HG03097 (cell line): Measurements from ENCODE around the gene GFOD1.
"Not testable (repeated sequence)": the region's sequence is repeated elsewhere in the genome, so short reads cannot be mapped to it uniquely, and the experiment has no call there.

ENCODE experiments used
- ATAC-seq: cut with Tn5 transposase; IDR thresholded peaks from one replicate; pipeline ENCODE4 v1.9.1; 2021; ENCODE audit not compliant: unreplicated experiment, low FRiP score

Gene GFOD1

DNA sequence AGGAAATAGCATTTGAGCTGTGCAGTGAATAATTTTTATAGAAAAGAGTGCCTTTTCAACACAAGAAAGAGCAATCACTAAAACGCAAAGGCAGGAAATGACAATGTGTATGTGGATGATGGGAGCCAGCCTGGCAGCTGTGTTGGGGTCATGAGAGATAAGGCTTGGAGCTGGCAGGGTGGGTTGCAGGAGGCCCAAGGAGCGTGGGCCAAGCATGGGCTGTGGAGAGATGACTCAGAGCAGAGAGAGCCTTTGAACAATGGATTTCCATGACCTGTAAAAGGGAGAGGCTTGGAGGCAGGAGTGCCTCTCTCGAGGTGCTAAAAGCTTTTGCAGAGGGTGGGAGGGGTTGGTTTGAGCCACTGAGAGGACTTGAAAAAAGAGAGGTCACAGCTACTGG is 152.4 kb downstream of the GFOD1 start:
- ATAC-seq, result no peak

DNA sequence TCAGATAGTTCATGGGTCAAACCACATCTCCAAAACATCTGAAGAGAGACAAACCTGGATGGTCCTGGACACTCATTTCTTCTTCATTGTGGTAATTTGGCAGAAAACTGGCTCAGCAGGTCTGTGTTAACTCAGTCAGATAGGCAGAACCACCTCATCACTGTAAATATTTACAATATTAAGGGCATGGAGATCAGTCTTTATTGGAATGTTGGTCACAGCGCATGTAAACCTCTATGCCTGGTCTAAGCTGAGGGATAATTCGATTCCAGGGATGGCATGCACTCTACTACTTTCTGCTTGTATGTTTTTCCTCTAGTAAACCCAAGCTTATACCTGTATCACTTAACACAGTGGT is 155.1 kb downstream of the GFOD1 start:
- ATAC-seq, result no peak

GRCh38 chr6:13331516-13332348 is 155.7 kb downstream of the GFOD1 start:
- ATAC-seq, result no peak

DNA sequence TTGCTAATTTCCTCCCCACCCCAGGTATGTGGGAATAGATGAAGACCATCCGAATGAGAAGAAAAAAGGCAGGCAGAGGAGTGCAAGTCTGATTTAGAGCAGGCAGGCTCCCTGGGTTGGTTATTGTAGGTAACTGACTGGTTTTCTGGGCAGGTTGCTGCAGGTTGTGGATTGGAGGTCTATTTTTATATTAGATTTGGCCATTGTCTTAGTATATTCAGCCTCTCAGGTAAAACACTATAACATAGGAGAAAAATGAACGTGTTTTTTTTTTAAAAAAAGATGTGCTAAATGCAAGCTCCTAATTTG is 158.6 kb downstream of the GFOD1 start:
- ATAC-seq, result no peak

DNA sequence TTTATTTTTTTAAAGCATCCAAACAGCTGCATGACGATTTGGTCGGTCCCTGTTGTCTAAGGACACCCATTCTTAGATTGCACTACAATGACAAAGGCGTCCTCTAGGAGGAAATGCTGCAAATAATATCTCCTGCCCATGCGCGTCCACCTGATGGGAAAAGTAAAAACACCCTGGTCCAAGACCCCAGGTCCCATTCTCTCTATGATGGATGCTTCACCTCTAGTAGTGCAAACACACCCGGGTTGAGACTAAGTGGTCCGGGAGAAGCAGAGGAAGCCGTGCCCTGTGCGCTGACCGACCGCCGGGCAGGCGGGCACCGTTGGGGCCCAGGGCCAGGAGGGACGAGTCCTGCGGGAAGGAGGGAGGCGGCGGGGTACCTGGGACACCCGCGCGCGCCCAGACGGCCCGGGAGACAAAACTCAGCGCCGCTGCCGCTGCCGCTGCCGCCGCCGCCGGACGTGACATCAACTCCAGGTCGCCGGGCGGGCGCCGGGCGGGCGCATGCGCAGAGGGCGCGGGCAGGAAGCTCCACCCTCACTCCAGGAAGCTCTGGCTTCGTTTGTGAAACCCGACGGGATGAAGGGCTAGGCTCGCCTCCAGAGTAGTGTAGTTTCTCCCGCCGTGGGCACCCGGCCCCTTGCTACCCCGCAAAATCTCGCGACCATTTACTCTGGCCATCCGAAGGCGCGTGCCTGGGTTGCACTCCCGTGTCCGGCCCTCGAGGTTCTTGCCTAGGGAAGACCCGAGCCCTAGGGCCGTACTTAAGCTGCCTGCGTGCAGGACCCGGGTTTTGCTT is 159.1 kb downstream of the GFOD1 start, which contains the start of gene TBC1D7:
TSS of gene TBC1D7 (minus strand) at position 462 of the 799 bp plus-strand sequence. CDS start 1,639 bp downstream, outside the sequence.
- ATAC-seq, result peak; percentile 82

- peak; percentile 11 for ATAC-seq
Measured at GRCh38 chr6:13327691-13328075, 159.7 kb downstream of the GFOD1 start.

DNA sequence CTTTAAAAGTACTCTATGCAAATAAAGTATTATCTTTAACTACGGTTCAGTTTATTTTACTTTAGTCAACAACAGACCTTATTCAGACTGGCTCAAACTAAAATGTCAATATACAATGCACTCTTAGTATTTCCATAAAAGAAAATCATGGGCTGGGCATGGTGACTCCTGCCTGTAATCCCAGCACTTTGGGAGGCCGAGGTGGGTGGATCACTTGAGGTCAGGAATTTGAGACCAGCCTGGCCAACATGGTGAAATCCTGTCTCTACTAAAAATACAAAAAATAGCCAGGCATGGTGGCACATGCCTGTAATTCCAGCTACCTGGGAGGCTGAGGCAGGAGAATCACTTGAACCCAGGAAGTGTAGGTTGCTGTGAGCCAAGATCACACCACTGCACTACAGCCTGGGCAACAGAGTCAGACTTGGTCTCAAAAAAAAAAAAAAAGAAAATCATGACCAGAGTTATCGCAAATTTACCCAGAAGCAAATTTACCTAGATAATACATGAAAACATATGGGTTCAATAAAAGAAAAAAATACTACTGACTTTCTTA is 161.3 kb downstream of the GFOD1 start:
- not testable (repeated sequence) for ATAC-seq

GRCh38 chr6:13319891-13320564 is 167.4 kb downstream of the GFOD1 start:
- no peak for ATAC-seq

GRCh38 chr6:13318821-13319220 is 168.6 kb downstream of the GFOD1 start:
- no peak for ATAC-seq

DNA sequence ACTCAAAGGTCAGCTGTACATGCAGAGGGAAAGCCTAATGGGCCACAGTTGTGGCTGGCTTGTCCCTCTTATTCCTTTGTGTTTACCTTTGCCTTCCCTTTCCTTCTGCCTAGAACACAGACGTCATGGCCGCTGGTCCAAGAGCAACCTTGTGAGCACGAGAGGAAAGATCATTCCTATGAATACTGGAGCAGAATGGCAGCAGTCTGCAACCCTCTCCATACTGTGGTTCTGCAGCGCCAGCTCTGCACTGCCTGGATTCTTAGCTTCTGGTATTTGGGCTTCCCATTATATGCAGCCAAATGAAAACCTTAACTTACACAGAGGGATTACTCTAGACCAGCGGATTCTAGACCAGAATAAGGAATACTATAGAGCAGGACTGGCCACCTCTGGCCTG is 171.5 kb downstream of the GFOD1 start:
- ATAC-seq, result no peak

- ATAC-seq, result no peak
Measured at GRCh38 chr6:13314806-13315205, 172.6 kb downstream of the GFOD1 start.

DNA sequence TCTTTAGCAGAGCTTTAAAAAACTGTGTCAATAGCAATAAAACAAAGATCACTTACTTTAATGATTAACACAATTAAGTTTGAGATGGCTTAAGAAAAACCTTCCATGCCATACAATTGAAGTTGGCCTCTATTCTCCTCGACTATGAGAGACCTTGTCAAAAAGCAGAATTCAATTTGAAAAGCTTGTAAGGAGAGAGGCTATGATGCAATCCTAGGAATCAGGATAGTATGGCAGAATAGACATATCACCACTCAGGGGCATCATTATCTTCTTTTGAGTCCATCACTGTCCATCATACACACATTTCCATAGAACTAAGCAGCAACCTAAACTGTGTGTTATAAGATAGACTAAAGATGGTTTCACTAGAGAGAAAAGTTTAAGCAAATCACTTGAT is 176.2 kb downstream of the GFOD1 start:
- no peak for ATAC-seq

DNA sequence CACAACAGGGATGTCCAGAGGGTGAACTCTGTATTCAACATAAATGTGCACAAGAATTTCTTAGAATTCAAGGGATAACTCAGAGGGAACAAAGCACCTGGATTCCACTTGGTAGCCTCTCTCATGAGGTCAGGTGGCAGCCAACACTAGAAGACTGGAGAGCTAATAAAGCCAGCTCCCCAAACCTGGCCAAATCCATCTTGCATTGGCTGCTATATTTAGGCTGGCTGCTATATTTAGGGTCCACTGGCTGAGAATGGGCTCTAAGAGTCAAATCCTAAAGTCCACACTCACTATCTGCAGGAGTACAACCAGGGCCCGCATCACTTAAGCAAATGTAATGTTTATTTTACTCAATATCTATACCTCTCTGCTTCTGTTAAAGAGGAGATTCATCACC is 179.1 kb downstream of the GFOD1 start:
- ATAC-seq, result no peak
